SK-N-SH (cell line): ENCODE results near the gene INTS12. TPM values are rescaled to one million over a fixed set of nuclear protein-coding genes. Genes with fewer than 3 reads are reported as not detected.

Experiments used
- CTCF ChIA-PET: fragments of 300-600, 350-600 bp; formaldehyde crosslinking; extraction: SDS; loops from one replicate; lab custom pipeline; 2021; lab: Yijun Ruan, JAX
- POLR2A ChIA-PET: fragments of 350-600 bp; sonication (Branson Sonifier 250); formaldehyde crosslinking; extraction: SDS; loops from one replicate; lab custom pipeline; 2020; ENCODE audit warnings: antibody characterized with exemption, inconsistent platforms; lab: Yijun Ruan, JAX
- DNase-seq: peaks from one replicate; pipeline ENCODE4 v3.0.0; 2012
- H2AFZ ChIP-seq: fragments of 200-600 bp; sonication (generic); 2 replicates; pipeline ENCODE4 v1.8.1; 2016; ENCODE audit warnings: antibody characterized with exemption, mild to moderate bottlenecking, low read depth
- H3F3A ChIP-seq: fragments of 200-600 bp; sonication (generic); replicated peaks from 2 replicates; pipeline ENCODE3; 2016; ENCODE audit warnings: antibody characterized with exemption, mild to moderate bottlenecking; ENCODE audit not compliant: insufficient read depth
- H3K27ac ChIP-seq, 2 experiments: fragments of 200-500 bp in 1 of 2; fragments of 200-600 bp in 1 of 2; sonication (Bioruptor generic) in 1 of 2; sonication (generic), shearing (Covaris generic) in 1 of 2; 2 replicates each; pipeline versions ENCODE4 v1.5.1 to v1.6.1; 2014 to 2016; ENCODE audit warnings: low read depth in 2 of 2, inconsistent platforms in 1 of 2, low read length in 1 of 2, mild to moderate bottlenecking in 1 of 2, mixed read lengths in 1 of 2
- H3K27me3 ChIP-seq: fragments of 200-600 bp; sonication (generic), shearing (Covaris generic); 2 replicates; pipeline ENCODE4 v1.6.1; 2016; ENCODE audit warnings: mixed run types; ENCODE audit not compliant: insufficient read depth
- H3K36me3 ChIP-seq, 2 experiments: fragments of 200-500 bp in 1 of 2; fragments of 200-600 bp in 1 of 2; sonication (Bioruptor generic) in 1 of 2; sonication (generic) in 1 of 2; replicated peaks in 1 of 2; 2 replicates each; pipeline versions ENCODE3 to v1.5.1; 2014 to 2016; ENCODE audit warnings: low read length in 1 of 2, mild to moderate bottlenecking in 1 of 2; ENCODE audit not compliant: insufficient read depth in 2 of 2, control insufficient read depth in 1 of 2
- H3K4me1 ChIP-seq, 2 experiments: fragments of 200-500 bp in 1 of 2; fragments of 200-600 bp in 1 of 2; sonication (Bioruptor generic) in 1 of 2; sonication (generic), shearing (Covaris generic) in 1 of 2; 2 replicates each; pipeline versions ENCODE4 v1.5.1 to v1.6.1; 2014 to 2016; ENCODE audit warnings: low read depth in 1 of 2, low read length in 1 of 2, mixed run types in 1 of 2; ENCODE audit not compliant: insufficient read depth in 2 of 2, control insufficient read depth in 1 of 2
- H3K4me2 ChIP-seq: fragments of 200-600 bp; sonication (generic), shearing (Covaris generic); 2 replicates; pipeline ENCODE4 v1.6.1; 2017; ENCODE audit warnings: mixed run types
- H3K4me3 ChIP-seq, 2 experiments: fragments of 200-500 bp in 1 of 2; fragments of 200-600 bp in 1 of 2; sonication (Bioruptor generic) in 1 of 2; sonication (generic), shearing (Covaris generic) in 1 of 2; 2 replicates each; pipeline versions ENCODE4 v1.5.1 to v1.8.1; 2014 to 2016; ENCODE audit warnings: low read depth in 2 of 2, inconsistent platforms in 1 of 2, low read length in 1 of 2, mild to moderate bottlenecking in 1 of 2, mixed read lengths in 1 of 2, moderate library complexity in 1 of 2
- H3K79me2 ChIP-seq: fragments of 200-600 bp; sonication (generic); 2 replicates; pipeline ENCODE4 v1.8.1; 2017; ENCODE audit warnings: mild to moderate bottlenecking; ENCODE audit not compliant: insufficient read depth
- H3K9ac ChIP-seq: fragments of 200-600 bp; sonication (generic); 2 replicates; pipeline ENCODE4 v1.6.1; 2017; ENCODE audit warnings: mixed run types
- H3K9me2 ChIP-seq: fragments of 200-600 bp; sonication (generic); 2 replicates; pipeline ENCODE4 v1.6.1; 2017; ENCODE audit warnings: mixed run types
- H3K9me3 ChIP-seq: fragments of 200-600 bp; sonication (generic); 2 replicates; pipeline ENCODE4 v1.6.1; 2017; ENCODE audit warnings: mixed run types, mild to moderate bottlenecking, moderate library complexity
- H4K20me1 ChIP-seq: fragments of 200-600 bp; sonication (generic); 2 replicates; pipeline ENCODE4 v1.6.1; 2017; ENCODE audit warnings: mild to moderate bottlenecking, mixed run types; ENCODE audit not compliant: insufficient read depth
- EP300 ChIP-seq, 2 experiments: IDR thresholded peaks; 2 replicates each; pipeline versions ENCODE4 v1.4.0 to v1.6.1; 2012; ENCODE audit warnings: borderline replicate concordance in 1 of 2, low read depth in 1 of 2, low read length in 1 of 2
- FOSL2 ChIP-seq: IDR thresholded peaks from 2 replicates; pipeline ENCODE4 v1.4.0; 2012; ENCODE audit warnings: low read depth, mild to moderate bottlenecking, moderate library complexity, borderline replicate concordance
- GABPA ChIP-seq: IDR thresholded peaks from 2 replicates; pipeline ENCODE4 v1.4.0; 2012; ENCODE audit warnings: low read depth, mild to moderate bottlenecking
- GATA2 ChIP-seq: sonication (generic); formaldehyde crosslinking; IDR thresholded peaks from 2 replicates; pipeline ENCODE4 v1.5.0; 2020; ENCODE audit warnings: mild to moderate bottlenecking, missing genetic modification reagents
- JUND ChIP-seq: IDR thresholded peaks from 2 replicates; pipeline ENCODE4 v1.4.0; 2012
- MXI1 ChIP-seq: IDR thresholded peaks from 2 replicates; pipeline ENCODE4 v1.6.1; 2012; ENCODE audit warnings: mild to moderate bottlenecking, low read depth, low read length, improper control_type of control experiment
- NRF1 ChIP-seq: IDR thresholded peaks from 2 replicates; pipeline ENCODE4 v1.6.1; 2012; ENCODE audit warnings: low read depth, mild to moderate bottlenecking, low read length
- RAD21 ChIP-seq: IDR thresholded peaks from 2 replicates; pipeline ENCODE4 v1.6.1; 2012; ENCODE audit warnings: mild to moderate bottlenecking, low read length
- RFX5 ChIP-seq: IDR thresholded peaks from 2 replicates; pipeline ENCODE4 v1.6.1; 2012; ENCODE audit warnings: mild to moderate bottlenecking, improper control_type of control experiment, low read length
- RXRA ChIP-seq: IDR thresholded peaks from 2 replicates; pipeline ENCODE4 v1.4.0; 2012; ENCODE audit warnings: low read depth, mild to moderate bottlenecking, borderline replicate concordance
- SMC3 ChIP-seq: IDR thresholded peaks from 2 replicates; pipeline ENCODE4 v1.6.1; 2012; ENCODE audit warnings: low read depth, low read length, improper control_type of control experiment
- TCF12 ChIP-seq: IDR thresholded peaks from 2 replicates; pipeline ENCODE4 v1.4.0; 2012
- TEAD4 ChIP-seq: IDR thresholded peaks from 2 replicates; pipeline ENCODE4 v1.4.0; 2012; ENCODE audit warnings: mild to moderate bottlenecking, borderline replicate concordance; ENCODE audit not compliant: insufficient read depth
- YY1 ChIP-seq: IDR thresholded peaks from 2 replicates; pipeline ENCODE4 v1.4.0; 2012; ENCODE audit warnings: low read depth, mild to moderate bottlenecking
- whole genome bisulfite sequencing: methylation state at CpG from one replicate; pipeline ENCODE4 v1.1.6; 2017; ENCODE audit warnings: low lambda C conversion rate; 5-methylcytosine and 5-hydroxymethylcytosine counted together
- polyA plus RNA-seq, 3 experiments: library from polyadenylated mRNA; depleted of rRNA; stranded (reverse); fragments of >200 nt; gene quantifications; 2 replicates each; pipeline ENCODE4 v1.2.3, GENCODE V29; 2012
- TF ChIP-seq, protein P1 (sequence below): fragments of 150-350 bp; IDR thresholded peaks from 2 replicates; pipeline ENCODE4 v1.6.1; 2016; ENCODE audit warnings: mild to moderate bottlenecking, low read depth, low read length
- TF ChIP-seq, protein P2 (sequence below): IDR thresholded peaks from 2 replicates; pipeline ENCODE4 v1.4.0; 2012; ENCODE audit warnings: low read depth
- TF ChIP-seq, protein P3 (sequence below): IDR thresholded peaks from 2 replicates; pipeline ENCODE4 v1.4.0; 2012; ENCODE audit warnings: low read depth, borderline replicate concordance

Gene INTS12
- polyA plus RNA-seq, 1 of the 3 experiments (the other 2 are of a cell fraction) = 25.1 TPM

GRCh38 chr4:105753361-105753760 is 44.9 kb upstream of the INTS12 start:
- no peak overlapping the region for H3K9ac ChIP-seq
- H3K27me3 ChIP-seq = no peaks in the 10 kb centered on the region
- H3K9me3 ChIP-seq = no peaks in the 10 kb centered on the region
- H3K4me2 ChIP-seq = no peak overlapping the region
- ChIA-PET CTCF (no interaction called here), POLR2A (no interaction called here)
- TF ChIP-seq RAD21 = no peak
- no peak for TF ChIP-seq SMC3
- no peak for TF ChIP-seq NRF1
- TF ChIP-seq EP300 (IDR thresholded peaks at IDR 0.05; ENCODE audit: borderline replicate concordance in 1 of 2, low read depth in 1 of 2, low read length in 1 of 2) = no peak
- TF ChIP-seq GABPA = no peak
- H4K20me1 ChIP-seq = no peaks in the 10 kb centered on the region
- H3K36me3 ChIP-seq = no peaks in the 10 kb centered on the region
- H3K4me1 ChIP-seq = no peaks in the 10 kb centered on the region
- H2AFZ ChIP-seq = no peak overlapping the region
- 96% methylated on average over 1 of the region's 1 CpG for WGBS
- no peaks in the 10 kb centered on the region for H3F3A ChIP-seq
- H3K4me3 ChIP-seq = no peak overlapping the region
- DNase-seq = no peak
- no peaks in the 10 kb centered on the region for H3K79me2 ChIP-seq
- H3K9me2 ChIP-seq = no peaks in the 10 kb centered on the region
- no peak overlapping the region for H3K27ac ChIP-seq

GRCh38 chr4:105751718-105752299 is 43.3 kb upstream of the INTS12 start:
- Histone ChIP-seq H3K4me1 (no peaks in the 10 kb centered on the region), H3K9ac (no peak overlapping the region), H3K9me3 (no peaks in the 10 kb centered on the region), H3K36me3 (peaks cover 0 to 5% of the 10 kb centered on the region in 2 experiments), H2AFZ (no peak overlapping the region), H3K27ac (no peak overlapping the region), H3K4me2 (no peak overlapping the region), H3K9me2 (no peaks in the 10 kb centered on the region), H3K27me3 (no peaks in the 10 kb centered on the region), H3K4me3 (no peak overlapping the region), H3K79me2 (no peaks in the 10 kb centered on the region), H4K20me1 (no peaks in the 10 kb centered on the region), H3F3A (no peaks in the 10 kb centered on the region)
- DNase-seq = no peak
- ChIA-PET POLR2A (no interaction called here), CTCF (interaction anchor here (0.8 to 1.5 kb wide), 2 partner anchors 9 to 37 kb away, joined by 3 to 5 read pairs; no protein-coding TSS in a partner anchor)
- 44% methylated on average over 2 of the region's 2 CpGs for WGBS
- TF ChIP-seq NRF1 (no peak), TCF12 (no peak), GATA2 (CRISPR knock-in tag) (no peak)

GRCh38 chr4:105748222-105748621 is 39.7 kb upstream of the INTS12 start:
- TF ChIP-seq, protein P1, sequence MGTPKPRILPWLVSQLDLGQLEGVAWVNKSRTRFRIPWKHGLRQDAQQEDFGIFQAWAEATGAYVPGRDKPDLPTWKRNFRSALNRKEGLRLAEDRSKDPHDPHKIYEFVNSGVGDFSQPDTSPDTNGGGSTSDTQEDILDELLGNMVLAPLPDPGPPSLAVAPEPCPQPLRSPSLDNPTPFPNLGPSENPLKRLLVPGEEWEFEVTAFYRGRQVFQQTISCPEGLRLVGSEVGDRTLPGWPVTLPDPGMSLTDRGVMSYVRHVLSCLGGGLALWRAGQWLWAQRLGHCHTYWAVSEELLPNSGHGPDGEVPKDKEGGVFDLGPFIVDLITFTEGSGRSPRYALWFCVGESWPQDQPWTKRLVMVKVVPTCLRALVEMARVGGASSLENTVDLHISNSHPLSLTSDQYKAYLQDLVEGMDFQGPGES = no peak
- TF ChIP-seq JUND (no peak), RFX5 (no peak), TEAD4 (no peak), MXI1 (no peak), FOSL2 (no peak), RXRA (no peak), GATA2 (CRISPR knock-in tag) (no peak), YY1 (no peak), GABPA (no peak)
- TF ChIP-seq, protein P2, sequence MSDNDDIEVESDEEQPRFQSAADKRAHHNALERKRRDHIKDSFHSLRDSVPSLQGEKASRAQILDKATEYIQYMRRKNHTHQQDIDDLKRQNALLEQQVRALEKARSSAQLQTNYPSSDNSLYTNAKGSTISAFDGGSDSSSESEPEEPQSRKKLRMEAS = no peak
- TF ChIP-seq, protein P3, sequence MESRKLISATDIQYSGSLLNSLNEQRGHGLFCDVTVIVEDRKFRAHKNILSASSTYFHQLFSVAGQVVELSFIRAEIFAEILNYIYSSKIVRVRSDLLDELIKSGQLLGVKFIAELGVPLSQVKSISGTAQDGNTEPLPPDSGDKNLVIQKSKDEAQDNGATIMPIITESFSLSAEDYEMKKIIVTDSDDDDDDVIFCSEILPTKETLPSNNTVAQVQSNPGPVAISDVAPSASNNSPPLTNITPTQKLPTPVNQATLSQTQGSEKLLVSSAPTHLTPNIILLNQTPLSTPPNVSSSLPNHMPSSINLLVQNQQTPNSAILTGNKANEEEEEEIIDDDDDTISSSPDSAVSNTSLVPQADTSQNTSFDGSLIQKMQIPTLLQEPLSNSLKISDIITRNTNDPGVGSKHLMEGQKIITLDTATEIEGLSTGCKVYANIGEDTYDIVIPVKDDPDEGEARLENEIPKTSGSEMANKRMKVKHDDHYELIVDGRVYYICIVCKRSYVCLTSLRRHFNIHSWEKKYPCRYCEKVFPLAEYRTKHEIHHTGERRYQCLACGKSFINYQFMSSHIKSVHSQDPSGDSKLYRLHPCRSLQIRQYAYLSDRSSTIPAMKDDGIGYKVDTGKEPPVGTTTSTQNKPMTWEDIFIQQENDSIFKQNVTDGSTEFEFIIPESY = no peak
- H3K79me2 ChIP-seq = no peaks in the 10 kb centered on the region
- no peaks in the 10 kb centered on the region for H3K27me3 ChIP-seq
- POLR2A ChIA-PET = no interaction called here
- H3K9me2 ChIP-seq = 0 out of 2 replicates have a peak, but pooled peaks cover 3% of the 10 kb centered on the region
- no peak overlapping the region for H3K27ac ChIP-seq
- H3K9me3 ChIP-seq = no peaks in the 10 kb centered on the region
- H4K20me1 ChIP-seq = no peaks in the 10 kb centered on the region
- no peak overlapping the region for H3K9ac ChIP-seq
- no peak overlapping the region for H3K4me3 ChIP-seq
- H3K4me2 ChIP-seq = no peak overlapping the region
- no peaks in the 10 kb centered on the region for H3K4me1 ChIP-seq
- H2AFZ ChIP-seq = no peak overlapping the region
- H3F3A ChIP-seq = no peaks in the 10 kb centered on the region
- CTCF ChIA-PET = interaction anchor here (1.1 kb wide), 1 partner anchor 10 kb away, joined by 4 read pairs; no protein-coding TSS in a partner anchor
- peaks cover 3 to 15% of the 10 kb centered on the region in 2 experiments for H3K36me3 ChIP-seq
- 91% methylated on average over 3 of the region's 3 CpGs for WGBS
- DNase-seq = no peak
